ACC112 (cell line): ENCODE results near the gene DEFB127.
"Not testable (repeated sequence)": the region's sequence is repeated elsewhere in the genome, so short reads cannot be mapped to it uniquely, and the experiment has no call there.

ENCODE experiments used
- H2AFZ ChIP-seq: fragments of 200-600 bp; sonication (generic); one replicate; pipeline ENCODE4 v1.6.0; 2017; ENCODE audit warnings: antibody characterized with exemption, low read length; ENCODE audit not compliant: unreplicated experiment
- H3K27ac ChIP-seq: fragments of 200-600 bp; sonication (generic); 2 replicates; pipeline ENCODE4 v1.5.1; 2014; ENCODE audit warnings: low read depth, mild to moderate bottlenecking, antibody characterized with exemption, low read length, moderate library complexity
- H3K27me3 ChIP-seq: fragments of 200-600 bp; sonication (generic); 2 replicates; pipeline ENCODE4 v1.6.1; 2014; ENCODE audit warnings: mild to moderate bottlenecking, antibody characterized with exemption, low read length, moderate library complexity, mixed read lengths; ENCODE audit not compliant: insufficient read depth
- H3K36me3 ChIP-seq: fragments of 200-600 bp; sonication (generic); 2 replicates; pipeline ENCODE4 v1.6.1; 2016; ENCODE audit warnings: mild to moderate bottlenecking, antibody characterized with exemption, low read length, moderate library complexity, mixed read lengths; ENCODE audit not compliant: insufficient read depth
- H3K4me1 ChIP-seq: fragments of 200-600 bp; sonication (generic); one replicate; pipeline ENCODE4 v1.6.1; 2016; ENCODE audit warnings: low read length, mixed read lengths; ENCODE audit not compliant: insufficient read depth, unreplicated experiment, control insufficient read depth
- H3K4me3 ChIP-seq: fragments of 200-600 bp; sonication (generic); 2 replicates; pipeline ENCODE4 v1.5.1; 2014; ENCODE audit warnings: mild to moderate bottlenecking, low read depth, low read length
- H3K79me2 ChIP-seq: fragments of 200-600 bp; sonication (generic); one replicate; pipeline ENCODE4 v1.6.0; 2016; ENCODE audit warnings: low read length; ENCODE audit not compliant: control insufficient read depth, unreplicated experiment, insufficient read depth

The DEFB127 gene

DNA sequence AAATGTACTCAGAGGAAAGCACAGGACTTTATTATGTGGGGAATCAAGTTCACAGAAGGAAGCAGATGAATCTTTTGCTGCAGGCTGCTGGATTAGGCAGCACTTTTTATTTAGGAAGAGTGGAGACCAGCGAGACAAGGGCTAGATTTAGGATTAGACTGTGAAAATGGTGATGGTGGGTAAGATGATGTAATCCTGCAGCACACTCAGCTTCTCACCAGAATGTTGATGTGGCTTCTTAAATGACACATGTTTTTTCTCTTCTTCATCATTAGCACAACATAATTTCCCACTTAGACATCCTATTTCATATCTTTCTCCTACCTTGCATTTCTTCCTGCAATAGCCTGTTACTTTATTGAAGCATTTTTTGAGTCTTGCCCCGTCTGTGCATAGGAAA lies 30.5 kb downstream of the DEFB127 start:
- Histone ChIP-seq H3K27ac (no peak overlapping the region), H3K4me1 (no peaks in the 10 kb centered on the region), H3K79me2 (no peaks in the 10 kb centered on the region), H2AFZ (no peak overlapping the region), H3K27me3 (peaks cover 63% of the 10 kb centered on the region), H3K4me3 (no peak overlapping the region), H3K36me3 (no peaks in the 10 kb centered on the region)

DNA sequence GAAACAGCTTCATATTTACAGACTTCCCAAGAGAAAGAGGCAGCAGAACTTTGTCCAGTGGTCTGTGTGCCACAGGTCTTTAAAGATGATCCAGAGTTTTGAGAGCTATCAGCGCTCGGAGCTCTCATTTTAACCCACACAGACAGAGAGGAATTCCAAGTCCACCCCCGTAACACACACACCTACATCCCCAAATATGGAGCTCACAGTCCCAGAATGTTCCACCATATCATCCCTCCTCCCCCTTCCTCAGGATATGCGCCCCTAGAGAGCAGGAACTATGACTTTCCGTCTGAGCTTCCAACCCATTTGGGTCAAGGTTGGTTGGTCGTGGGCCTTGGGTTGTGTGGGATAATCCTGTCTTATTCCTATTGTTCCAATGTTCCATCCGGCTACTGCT lies 32.4 kb downstream of the DEFB127 start, which contains the start of gene DEFB128:
Gene DEFB128, minus strand, starts transcription at position 101 of the 400 bp plus-strand sequence. Its CDS starts 88 bp downstream, at position 13.
- peaks cover 59% of the 10 kb centered on the region for H3K27me3 ChIP-seq
- no peaks in the 10 kb centered on the region for H3K4me1 ChIP-seq
- H3K36me3 ChIP-seq = no peaks in the 10 kb centered on the region
- no peaks in the 10 kb centered on the region for H3K79me2 ChIP-seq
- no peak within 1 kb of the TSS for H3K27ac ChIP-seq
- no peak within 1 kb of the TSS for H2AFZ ChIP-seq
- no peak within 1 kb of the TSS for H3K4me3 ChIP-seq

DNA sequence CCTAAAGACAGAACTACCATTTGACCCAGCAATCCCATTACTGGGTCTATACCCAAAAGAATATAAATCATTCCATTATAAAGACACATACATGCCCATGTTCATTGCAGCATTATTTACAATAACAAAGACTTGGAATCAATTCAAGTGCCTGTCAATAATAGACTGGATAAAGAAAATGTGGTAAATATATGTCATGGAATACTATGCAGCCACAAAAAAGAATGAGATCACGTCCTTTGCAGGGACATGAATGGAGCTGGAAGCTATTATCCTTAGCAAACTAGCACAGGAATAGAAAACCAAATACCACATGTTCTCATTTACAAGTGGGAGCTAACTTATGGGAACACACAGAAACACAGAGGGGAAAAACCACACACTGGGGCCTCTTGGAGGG lies 41.0 kb downstream of the DEFB127 start:
- H3K4me3 ChIP-seq = no peak overlapping the region
- H3K79me2 ChIP-seq = no peaks in the 10 kb centered on the region
- peaks cover 53% of the 10 kb centered on the region for H3K27me3 ChIP-seq
- H3K36me3 ChIP-seq = no peaks in the 10 kb centered on the region
- no peaks in the 10 kb centered on the region for H3K4me1 ChIP-seq
- no peak overlapping the region for H2AFZ ChIP-seq
- H3K27ac ChIP-seq = no peak overlapping the region

DNA sequence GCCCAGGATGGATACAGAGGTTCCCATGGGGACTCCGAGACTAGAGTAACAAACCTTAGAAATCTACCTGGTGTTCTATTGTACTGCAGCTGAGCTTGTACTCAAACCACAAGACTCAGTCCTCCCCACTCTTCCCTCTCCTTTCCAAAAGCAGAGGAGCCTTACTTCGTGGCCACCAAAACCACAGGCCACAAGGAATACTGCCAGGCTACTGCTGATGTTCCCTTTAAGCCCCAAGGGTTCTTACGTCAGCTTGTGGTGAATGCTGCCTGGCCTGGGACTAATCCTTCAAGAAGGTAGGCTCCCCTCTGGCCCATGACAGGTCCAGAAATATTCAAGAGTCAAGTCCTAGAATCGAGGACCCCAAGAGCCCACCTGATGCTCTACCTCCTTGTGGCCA lies 42.7 kb downstream of the DEFB127 start:
- no peaks in the 10 kb centered on the region for H3K4me1 ChIP-seq
- no peaks in the 10 kb centered on the region for H3K36me3 ChIP-seq

DNA sequence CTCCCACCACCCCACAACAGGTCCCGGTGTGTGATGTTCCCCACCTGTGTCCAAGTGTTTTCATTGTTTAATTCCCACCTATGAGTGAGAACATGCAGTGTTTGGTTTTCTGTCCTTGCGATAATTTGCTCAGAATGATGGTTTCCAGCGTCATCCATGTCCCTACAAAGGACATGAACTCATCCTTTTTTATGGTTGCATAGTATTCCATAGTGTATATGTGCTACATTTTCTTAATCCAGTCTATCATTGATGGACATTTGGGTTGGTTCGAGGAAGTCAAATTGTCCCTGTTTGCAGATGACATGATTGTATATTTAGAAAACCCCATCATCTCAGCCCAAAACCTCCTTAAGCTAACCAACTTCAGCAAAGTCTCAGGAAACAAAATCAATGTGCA lies 46.4 kb downstream of the DEFB127 start:
- not testable (repeated sequence) for H3K27ac ChIP-seq, H2AFZ ChIP-seq, H3K4me1 ChIP-seq, H3K4me3 ChIP-seq, H3K36me3 ChIP-seq, H3K79me2 ChIP-seq
- H3K27me3 ChIP-seq = peaks cover 75% of the 10 kb centered on the region

More for the DNA sequence above, 42.7 kb downstream of the DEFB127 start:
- Histone ChIP-seq H3K4me3 (no peak overlapping the region), H3K27ac (no peak overlapping the region), H2AFZ (no peak overlapping the region), H3K27me3 (peaks cover 51% of the 10 kb centered on the region), H3K79me2 (no peaks in the 10 kb centered on the region)
